PC-3 (cell line): ENCODE data around the gene RAD23B.

Experiments used
- EZH2 ChIP-seq: fragments of 300-600 bp; sonication (generic); IDR thresholded peaks from one replicate; pipeline ENCODE4 v1.6.1; 2017; ENCODE audit warnings: antibody characterized with exemption, mild to moderate bottlenecking, low read length; ENCODE audit not compliant: unreplicated experiment
- EZH2phosphoT487 ChIP-seq: fragments of 300-600 bp; sonication (generic); IDR thresholded peaks from 2 replicates; pipeline ENCODE4 v1.6.1; 2018; ENCODE audit warnings: mild to moderate bottlenecking, antibody characterized with exemption, low read length, borderline replicate concordance
- TF ChIP-seq, protein P1 (sequence below): fragments of 300-600 bp; sonication (generic); conservative IDR thresholded peaks from 2 replicates; pipeline ENCODE4 v1.5.1; 2017; ENCODE audit warnings: antibody characterized with exemption, low read depth, mild to moderate bottlenecking, low read length

DNA sequence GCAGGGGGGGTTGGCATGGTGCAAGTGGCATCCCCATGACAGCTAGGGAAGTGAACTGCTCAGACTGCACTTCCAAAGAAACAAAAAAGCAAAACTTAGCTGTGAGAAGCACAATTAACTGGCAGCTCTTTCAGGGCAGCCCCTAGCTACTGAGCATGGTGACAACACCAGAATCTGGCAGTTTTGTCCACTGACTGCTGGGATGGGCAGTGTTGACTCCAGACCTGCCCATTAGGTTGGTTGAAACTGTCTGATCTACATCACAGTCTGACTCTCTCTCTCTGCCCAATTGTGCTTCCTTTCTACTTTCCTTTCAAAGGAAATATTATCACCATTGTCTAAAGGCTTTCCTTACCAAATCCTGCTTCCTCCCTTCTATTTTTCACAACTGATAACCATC lies 12.5 kb upstream of the RAD23B start:
- TF ChIP-seq, protein P1, sequence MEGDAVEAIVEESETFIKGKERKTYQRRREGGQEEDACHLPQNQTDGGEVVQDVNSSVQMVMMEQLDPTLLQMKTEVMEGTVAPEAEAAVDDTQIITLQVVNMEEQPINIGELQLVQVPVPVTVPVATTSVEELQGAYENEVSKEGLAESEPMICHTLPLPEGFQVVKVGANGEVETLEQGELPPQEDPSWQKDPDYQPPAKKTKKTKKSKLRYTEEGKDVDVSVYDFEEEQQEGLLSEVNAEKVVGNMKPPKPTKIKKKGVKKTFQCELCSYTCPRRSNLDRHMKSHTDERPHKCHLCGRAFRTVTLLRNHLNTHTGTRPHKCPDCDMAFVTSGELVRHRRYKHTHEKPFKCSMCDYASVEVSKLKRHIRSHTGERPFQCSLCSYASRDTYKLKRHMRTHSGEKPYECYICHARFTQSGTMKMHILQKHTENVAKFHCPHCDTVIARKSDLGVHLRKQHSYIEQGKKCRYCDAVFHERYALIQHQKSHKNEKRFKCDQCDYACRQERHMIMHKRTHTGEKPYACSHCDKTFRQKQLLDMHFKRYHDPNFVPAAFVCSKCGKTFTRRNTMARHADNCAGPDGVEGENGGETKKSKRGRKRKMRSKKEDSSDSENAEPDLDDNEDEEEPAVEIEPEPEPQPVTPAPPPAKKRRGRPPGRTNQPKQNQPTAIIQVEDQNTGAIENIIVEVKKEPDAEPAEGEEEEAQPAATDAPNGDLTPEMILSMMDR, result no peak
- TF ChIP-seq EZH2 (no peak), EZH2phosphoT487 (no peak)
